ENCODE measurements around the gene FOXE3. TPM values are rescaled to one million over a fixed set of nuclear protein-coding genes. Genes with fewer than 3 reads are reported as not detected.

FOXE3 gene
- total and polyA plus RNA-seq, 2 of the 8 experiments (the other 6 are each of a cell fraction or from before 2014, with no cell fraction given): 0.18 TPM; not detected in 1

DNA sequence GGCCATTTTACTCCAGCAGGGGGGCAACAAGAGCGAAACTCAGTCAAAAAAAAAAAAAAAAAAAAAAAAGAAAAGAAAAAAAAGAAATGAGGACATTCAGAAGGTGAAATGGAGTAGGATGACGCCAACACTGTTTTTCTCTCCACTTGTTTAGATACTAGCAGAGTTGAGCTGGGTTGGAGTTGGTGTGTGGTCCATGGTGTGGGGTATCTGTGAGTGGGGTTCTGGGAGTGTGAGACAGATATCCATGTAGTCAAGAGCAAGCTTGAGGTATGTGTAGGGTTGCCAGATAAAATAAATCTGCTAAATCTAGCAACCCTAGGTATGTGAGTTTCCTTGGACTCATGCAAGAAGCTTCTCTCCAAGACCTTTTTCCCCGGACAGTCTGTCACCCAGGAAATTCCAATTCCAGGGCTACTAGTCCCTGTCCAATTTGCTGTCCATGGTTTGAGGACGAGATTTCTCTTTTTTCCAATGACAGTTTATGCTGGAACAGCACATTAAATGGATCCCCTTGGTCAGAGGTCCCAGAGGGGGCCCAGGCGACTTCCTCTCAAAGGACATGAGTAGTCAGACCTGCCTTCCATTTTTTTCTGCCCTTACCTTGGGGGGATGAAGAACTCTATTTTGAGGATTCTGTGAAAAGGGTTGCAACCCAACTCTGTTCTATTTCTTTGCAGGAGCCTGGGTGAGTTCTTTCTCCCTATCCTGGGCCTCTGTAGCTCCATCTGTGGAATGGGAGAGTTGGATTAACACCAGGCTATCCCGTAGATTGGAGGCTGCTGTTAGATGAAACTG, 19.6 kb downstream of the FOXE3 start (continued):
- TF ChIP-seq RAD21 (IDR thresholded peaks at IDR 0.05 in 1 of 2, conservative IDR thresholded peaks at IDR 0.05 in 1 of 2; ENCODE audit: low read depth in 2 of 2, low read length in 2 of 2) (no peak), CBX5 (IDR thresholded peaks at IDR 0.05; ENCODE audit: low read depth, low read length) (no peak), NRF1 (IDR thresholded peaks at IDR 0.05; ENCODE audit: low read depth, low read length) (no peak), FOSL1 (IDR thresholded peaks at IDR 0.05; ENCODE audit: insufficient read depth, low read depth, low read length) (no peak), JUN (IDR thresholded peaks at IDR 0.05; ENCODE audit: low read depth, low read length) (no peak)
- TF ChIP-seq, protein P1, sequence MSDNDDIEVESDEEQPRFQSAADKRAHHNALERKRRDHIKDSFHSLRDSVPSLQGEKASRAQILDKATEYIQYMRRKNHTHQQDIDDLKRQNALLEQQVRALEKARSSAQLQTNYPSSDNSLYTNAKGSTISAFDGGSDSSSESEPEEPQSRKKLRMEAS (IDR thresholded peaks at IDR 0.05): no peak

Data from H1 (cell line).